CD14-positive monocyte (primary cell): Measurements from ENCODE around the gene DENND4A. TPM values are rescaled to one million over a fixed set of nuclear protein-coding genes. Genes with fewer than 3 reads are reported as not detected.

ENCODE experiments used
- DNase-seq, 3 donors: peaks; one replicate each; pipeline ENCODE4 v3.0.0-alpha.2; 2011 to 2022
- H2AFZ ChIP-seq: 2 replicates; pipeline ENCODE4 v1.6.0; 2012; ENCODE audit warnings: mild to moderate bottlenecking, low read depth, low read length, inconsistent platforms; ENCODE audit not compliant: insufficient read depth, poor library complexity, severe bottlenecking
- H3K27ac ChIP-seq, 2 donors: 1 replicate in 1 of 2; 2 replicates in 1 of 2; pipeline ENCODE4 v1.5.1; 2012 to 2013; ENCODE audit warnings: low read length in 2 of 2, control low read depth in 1 of 2, inconsistent platforms in 1 of 2, low read depth in 1 of 2, mild to moderate bottlenecking in 1 of 2
- H3K27me3 ChIP-seq, 2 donors: one replicate each; pipeline versions ENCODE4 v1.6.0 to v1.6.1; 2011 to 2013; ENCODE audit warnings: low read length in 2 of 2; ENCODE audit not compliant: control insufficient read depth in 2 of 2, insufficient read depth in 2 of 2
- H3K36me3 ChIP-seq, 2 donors: replicated peaks in 1 of 2; 1 replicate in 1 of 2; 2 replicates in 1 of 2; pipeline versions ENCODE4 v1.5.1 to v1.6.1; 2012 to 2013; ENCODE audit warnings: low read length in 2 of 2, control low read depth in 1 of 2, inconsistent platforms in 1 of 2, mild to moderate bottlenecking in 1 of 2; ENCODE audit not compliant: insufficient read depth in 2 of 2, control insufficient read depth in 1 of 2
- H3K4me1 ChIP-seq, 2 donors: 1 replicate in 1 of 2; 2 replicates in 1 of 2; pipeline versions ENCODE4 v1.5.1 to v1.6.1; 2012 to 2013; ENCODE audit warnings: low read length in 2 of 2, control low read depth in 1 of 2, inconsistent platforms in 1 of 2, mild to moderate bottlenecking in 1 of 2, moderate library complexity in 1 of 2; ENCODE audit not compliant: insufficient read depth in 2 of 2, control insufficient read depth in 1 of 2
- H3K4me2 ChIP-seq: replicated peaks from 2 replicates; pipeline ENCODE3; 2012; ENCODE audit warnings: low read length, moderate library complexity, mild to moderate bottlenecking; ENCODE audit not compliant: poor library complexity, severe bottlenecking; ENCODE audit errors: extremely low read depth
- H3K4me3 ChIP-seq, 3 experiments: fragments of 200-600 bp in 1 of 3; sonication (generic) in 1 of 3; replicated peaks in 1 of 3; 1 replicate in 2 of 3; 2 replicates in 1 of 3; pipeline ENCODE4 v1.5.1; 2011 to 2013; ENCODE audit warnings: low read length in 3 of 3, mild to moderate bottlenecking in 3 of 3, control low read depth in 2 of 3, low read depth in 2 of 3, inconsistent platforms in 1 of 3, moderate library complexity in 1 of 3
- H3K79me2 ChIP-seq: 2 replicates; pipeline ENCODE4 v1.6.0; 2012; ENCODE audit warnings: mild to moderate bottlenecking, control low read depth, inconsistent platforms, low read length, moderate library complexity; ENCODE audit not compliant: insufficient read depth
- H3K9ac ChIP-seq: 2 replicates; pipeline ENCODE4 v1.6.0; 2017; ENCODE audit warnings: low read length, mild to moderate bottlenecking; ENCODE audit not compliant: insufficient read depth, poor library complexity, severe bottlenecking
- H3K9me3 ChIP-seq, 2 donors: replicated peaks in 1 of 2; 1 replicate in 1 of 2; 2 replicates in 1 of 2; pipeline versions ENCODE4 v1.5.1 to v1.6.1; 2012 to 2013; ENCODE audit warnings: low read length in 2 of 2, control low read depth in 1 of 2; ENCODE audit not compliant: control insufficient read depth in 1 of 2, insufficient read depth in 1 of 2
- H4K20me1 ChIP-seq: 2 replicates; pipeline ENCODE4 v1.6.0; 2012; ENCODE audit warnings: mild to moderate bottlenecking, low read length, control low read depth, moderate library complexity; ENCODE audit not compliant: insufficient read depth
- H3K27ac Mint-ChIP-seq, 7 donors: one replicate each; pipeline ENCODE4 v1.8.0; 2020; ENCODE audit warnings: mild to moderate bottlenecking in 7 of 7, mixed read lengths in 7 of 7, moderate library complexity in 6 of 7, inconsistent platforms in 2 of 7
- H3K27me3 Mint-ChIP-seq, 3 donors: one replicate each; pipeline ENCODE4 v1.8.0; 2021 to 2022; ENCODE audit warnings: low read depth in 3 of 3, mild to moderate bottlenecking in 3 of 3, mixed read lengths in 3 of 3, moderate library complexity in 3 of 3, inconsistent platforms in 1 of 3
- H3K36me3 Mint-ChIP-seq, 2 donors: one replicate each; pipeline ENCODE4 v1.8.0; 2020; ENCODE audit warnings: mixed read lengths in 2 of 2, inconsistent platforms in 1 of 2, mild to moderate bottlenecking in 1 of 2
- H3K4me1 Mint-ChIP-seq: one replicate; pipeline ENCODE4 v1.8.0; 2020; ENCODE audit warnings: mild to moderate bottlenecking, mixed read lengths
- H3K4me3 Mint-ChIP-seq, 2 donors: one replicate each; pipeline ENCODE4 v1.8.0; 2020; ENCODE audit warnings: mild to moderate bottlenecking in 2 of 2, mixed read lengths in 2 of 2, moderate library complexity in 1 of 2
- H3K9me3 Mint-ChIP-seq, 7 donors: one replicate each; pipeline ENCODE4 v1.8.0; 2020 to 2022; ENCODE audit warnings: mixed read lengths in 7 of 7, mild to moderate bottlenecking in 6 of 7, moderate library complexity in 6 of 7, inconsistent platforms in 2 of 7
- WGBS: methylation state at CpG from one replicate; pipeline ENCODE4 v1.1.5; 2013; ENCODE audit warnings: missing lambda C conversion rate; ENCODE audit not compliant: insufficient coverage; 5-methylcytosine and 5-hydroxymethylcytosine counted together
- intact Hi-C, 2 donors: fragments of 100-400 bp; cut with micrococcal nuclease; formaldehyde crosslinking; loops; one replicate each; pipeline versions ENCODE4 v1.15.0 to v1.15.1; 2023
- polyA plus RNA-seq, 3 donors: library from polyadenylated mRNA; depleted of rRNA in 1 of 3; unstranded in 2 of 3; stranded (reverse) in 1 of 3; fragments of 300-500 nt in 2 of 3; fragments of >200 nt in 1 of 3; fragmentation: Illumina TruSeq in 2 of 3; gene quantifications; 1 replicate in 2 of 3; 2 replicates in 1 of 3; pipeline ENCODE4 v1.2.3, GENCODE V29; 2012 to 2021
- TF ChIP-seq, protein P1 (sequence below): fragments of 200-600 bp; IDR thresholded peaks from one replicate; pipeline ENCODE4 v1.8.0; 2022; ENCODE audit warnings: antibody characterized with exemption, mild to moderate bottlenecking

The DENND4A gene
- polyA plus RNA-seq, 3 donors = 4.6 to 11.0 (median 6.9) TPM

DNA sequence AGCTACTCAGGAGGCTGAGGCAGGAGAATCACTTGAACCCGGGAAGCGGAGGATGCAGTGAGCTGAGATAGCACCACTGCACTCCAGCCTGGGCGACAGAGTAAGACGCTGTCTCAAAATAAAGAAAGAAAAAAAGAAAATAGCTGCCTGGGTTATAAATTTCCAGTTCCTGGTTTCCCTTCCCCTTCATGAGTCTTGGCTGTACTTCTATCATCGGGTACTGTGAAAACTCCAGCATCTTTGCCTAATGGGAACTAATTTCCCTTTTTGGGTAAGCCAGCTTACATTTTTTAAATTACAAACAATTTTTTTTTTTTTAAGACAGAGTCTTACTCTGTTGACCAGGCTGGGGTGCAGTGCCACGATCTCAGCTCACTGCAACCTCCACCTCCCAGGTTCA is 15.0 kb downstream of the DENND4A start:
- Mint-ChIP-seq H3K4me3 (peak overlapping the region; percentile 63 to 73), H3K36me3 (peaks cover 2 to 4% of the 10 kb centered on the region in 2 donors), H3K27me3 (no peaks in the 10 kb centered on the region), H3K9me3 (no peaks in the 10 kb centered on the region), H3K4me1 (peaks cover 44% of the 10 kb centered on the region), H3K27ac (peak overlapping the region; percentile 82 to 95 (median 86))
- Histone ChIP-seq H3K9me3 (no peaks in the 10 kb centered on the region), H3K4me1 (peaks cover 39 to 51% of the 10 kb centered on the region in 2 donors), H3K27ac (peak overlapping the region; percentile 69 to 82), H3K27me3 (no peaks in the 10 kb centered on the region), H4K20me1 (peaks cover 65% of the 10 kb centered on the region), H3K9ac (peak overlapping the region; percentile 34), H3K4me2 (peak overlapping the region; percentile 59), H2AFZ (no peak overlapping the region), H3K79me2 (peaks cover 99% of the 10 kb centered on the region), H3K4me3 (peak overlapping the region; percentile 4 to 48 (median 34)), H3K36me3 (peaks cover 0 to 8% of the 10 kb centered on the region in 2 donors)
- intact Hi-C loops = no loop called here
- WGBS = 33% methylated on average over 5 of the region's 6 CpGs
- TF ChIP-seq, protein P1, sequence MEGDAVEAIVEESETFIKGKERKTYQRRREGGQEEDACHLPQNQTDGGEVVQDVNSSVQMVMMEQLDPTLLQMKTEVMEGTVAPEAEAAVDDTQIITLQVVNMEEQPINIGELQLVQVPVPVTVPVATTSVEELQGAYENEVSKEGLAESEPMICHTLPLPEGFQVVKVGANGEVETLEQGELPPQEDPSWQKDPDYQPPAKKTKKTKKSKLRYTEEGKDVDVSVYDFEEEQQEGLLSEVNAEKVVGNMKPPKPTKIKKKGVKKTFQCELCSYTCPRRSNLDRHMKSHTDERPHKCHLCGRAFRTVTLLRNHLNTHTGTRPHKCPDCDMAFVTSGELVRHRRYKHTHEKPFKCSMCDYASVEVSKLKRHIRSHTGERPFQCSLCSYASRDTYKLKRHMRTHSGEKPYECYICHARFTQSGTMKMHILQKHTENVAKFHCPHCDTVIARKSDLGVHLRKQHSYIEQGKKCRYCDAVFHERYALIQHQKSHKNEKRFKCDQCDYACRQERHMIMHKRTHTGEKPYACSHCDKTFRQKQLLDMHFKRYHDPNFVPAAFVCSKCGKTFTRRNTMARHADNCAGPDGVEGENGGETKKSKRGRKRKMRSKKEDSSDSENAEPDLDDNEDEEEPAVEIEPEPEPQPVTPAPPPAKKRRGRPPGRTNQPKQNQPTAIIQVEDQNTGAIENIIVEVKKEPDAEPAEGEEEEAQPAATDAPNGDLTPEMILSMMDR = no peak
- peak; percentile 47 to 72 (median 70) for DNase-seq

DNA sequence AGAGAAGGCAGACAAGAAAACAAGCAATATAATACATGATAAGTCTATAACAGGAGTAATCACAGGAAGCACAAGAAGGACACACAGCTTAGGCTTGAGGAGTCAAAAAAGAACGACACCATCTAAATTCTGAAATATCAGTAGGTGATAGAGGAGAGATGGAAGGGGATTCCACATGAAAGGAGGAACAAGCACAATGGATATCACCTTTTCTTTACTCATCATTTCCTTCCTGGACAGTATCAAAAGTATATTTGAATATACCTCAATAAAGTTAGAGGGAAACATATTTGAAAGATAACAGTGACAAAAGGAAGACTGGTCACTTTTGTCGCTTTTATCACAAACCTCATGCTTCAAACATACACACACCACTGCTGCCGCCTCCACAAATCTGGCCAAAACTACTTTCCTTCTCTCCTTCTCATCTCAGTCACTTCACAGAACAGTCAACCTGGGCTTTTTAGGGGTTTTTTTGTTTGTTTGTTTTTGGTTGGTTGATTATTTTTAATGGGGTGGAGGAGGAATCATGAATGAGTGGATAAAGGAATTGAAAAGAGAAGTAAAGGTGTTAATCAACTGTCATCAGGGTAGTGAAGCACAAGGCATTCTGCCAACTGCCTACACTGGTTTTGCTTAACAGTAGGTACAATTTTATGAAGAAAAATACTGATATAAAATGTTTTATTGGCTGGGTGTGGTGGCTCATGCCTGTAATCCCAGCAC is 18.5 kb downstream of the DENND4A start:
- H3K36me3 Mint-ChIP-seq = peaks cover 5 to 12% of the 10 kb centered on the region in 2 donors
- no peaks in the 10 kb centered on the region for H3K9me3 Mint-ChIP-seq
- DNase-seq = no peak
- H3K27me3 Mint-ChIP-seq = no peaks in the 10 kb centered on the region
- TF ChIP-seq, protein P1 = no peak
- H3K4me1 ChIP-seq = peaks cover 37 to 45% of the 10 kb centered on the region in 2 donors
- H3K27me3 ChIP-seq = no peaks in the 10 kb centered on the region
- no peaks in the 10 kb centered on the region for H3K9me3 ChIP-seq
- intact Hi-C loops = no loop called here
- no peak overlapping the region for H3K4me3 Mint-ChIP-seq
- H4K20me1 ChIP-seq = peaks cover 69% of the 10 kb centered on the region
- H3K4me2 ChIP-seq = no peak overlapping the region
- peaks cover 0 to 7% of the 10 kb centered on the region in 2 donors for H3K36me3 ChIP-seq
- H3K79me2 ChIP-seq = peaks cover 98% of the 10 kb centered on the region
- peak overlapping the region in 1 of 2 donors; percentile 11 for H3K27ac ChIP-seq
- H3K9ac ChIP-seq = no peak overlapping the region
- no CpG with 5 or more reads among the region's 3 CpGs for WGBS
- no peak overlapping the region for H3K4me3 ChIP-seq
- H3K27ac Mint-ChIP-seq = peak overlapping the region in 4 of 7 donors; percentile 44 to 79 (median 66)
- H3K4me1 Mint-ChIP-seq = peaks cover 49% of the 10 kb centered on the region
- no peak overlapping the region for H2AFZ ChIP-seq
